Testis (tissue), 3 donors: ENCODE data around the gene WDR33. TPM values are rescaled to one million over a fixed set of nuclear protein-coding genes. Genes with fewer than 3 reads are reported as not detected.

ENCODE experiments used
- DNase-seq: peaks from one replicate; pipeline ENCODE4 v3.0.0-alpha.2; 2019
- H3K27ac ChIP-seq, 2 donors: fragments of 200-600 bp; sonication (generic); one replicate each; pipeline ENCODE4 v1.5.1; 2019
- H3K27me3 ChIP-seq: fragments of 200-600 bp; sonication (generic); one replicate; pipeline ENCODE4 v1.5.1; 2019
- H3K36me3 ChIP-seq: fragments of 200-600 bp; sonication (generic); one replicate; pipeline ENCODE4 v1.5.1; 2017; ENCODE audit warnings: low read depth; ENCODE audit errors: missing control alignments
- H3K4me1 ChIP-seq: fragments of 200-600 bp; sonication (generic); one replicate; pipeline ENCODE4 v1.5.1; 2019
- H3K4me3 ChIP-seq, 2 donors: fragments of 200-600 bp; sonication (generic); one replicate each; pipeline ENCODE4 v1.5.1; 2017 to 2019
- H3K9me3 ChIP-seq: fragments of 200-600 bp; sonication (generic); one replicate; pipeline ENCODE4 v1.5.1; 2017
- CTCF ChIP-seq, 3 experiments: fragments of 450-650 bp in 2 of 3; fragments of 200-600 bp in 1 of 3; sonication (generic) in 1 of 3; IDR thresholded peaks; one replicate each; pipeline ENCODE4 v1.5.1; 2016 to 2019; ENCODE audit warnings: antibody characterized with exemption in 3 of 3, mild to moderate bottlenecking in 2 of 3, moderate library complexity in 1 of 3
- POLR2A ChIP-seq: fragments of 450-650 bp; IDR thresholded peaks from one replicate; pipeline ENCODE4 v1.6.1; 2017; ENCODE audit warnings: antibody characterized with exemption, mild to moderate bottlenecking, moderate library complexity
- WGBS, 2 donors: methylation state at CpG; one replicate each; pipeline ENCODE4 v1.1.5; 2018; 5-methylcytosine and 5-hydroxymethylcytosine counted together
- intact Hi-C: fragments of 100-400 bp; cut with DNase I; formaldehyde crosslinking; loops from one replicate; pipeline ENCODE4 v1.15.1; 2023; ENCODE audit warnings: low total_unique reads
- polyA plus RNA-seq: library from polyadenylated mRNA; stranded (reverse); fragments of 350-450 nt; fragmentation: Illumina TruSeq; extraction: RNeasy Lipid Tissue Mini Kit (QIAGEN cat#74804); gene quantifications from one replicate; pipeline ENCODE4 v1.2.3, GENCODE V29; 2014; ENCODE audit warnings: low read depth, low replicate concordance; ENCODE audit not compliant: insufficient read depth
- total RNA-seq, 2 donors: library from RNA; depleted of rRNA; stranded (reverse); fragments of >200 nt; gene quantifications; one replicate each; pipeline ENCODE4 v1.2.3, GENCODE V29; 2016

The WDR33 gene
- total and polyA plus RNA-seq, 3 donors from 2014 or later: 57.4 to 65.8 (median 62.1) TPM

GRCh38 chr2:127657232-127657595 is 153.8 kb downstream of the WDR33 start:
- no peak overlapping the region for H3K27ac ChIP-seq
- peaks cover 33% of the 10 kb centered on the region for H3K4me1 ChIP-seq
- DNase-seq: no peak
- H3K36me3 ChIP-seq: no peaks in the 10 kb centered on the region
- intact Hi-C loops: no loop called here
- no peak overlapping the region for H3K4me3 ChIP-seq
- 91 to 97% methylated on average over 6 to 17 of the region's 17 CpGs for WGBS, 2 donors
- TF ChIP-seq POLR2A (no peak), CTCF (IDR thresholded peaks at IDR 0.05) (no peak)
- no peaks in the 10 kb centered on the region for H3K27me3 ChIP-seq
- H3K9me3 ChIP-seq: no peaks in the 10 kb centered on the region

- 90 to 92% methylated on average over 14 to 15 of the region's 15 CpGs for WGBS, 2 donors
- DNase-seq: no peak
- H3K27ac ChIP-seq: no peak overlapping the region
These were observed 154.3 kb downstream of the WDR33 start for GRCh38 chr2:127656569-127657231.

GRCh38 chr2:127655209-127656073 is 155.5 kb downstream of the WDR33 start:
- Histone ChIP-seq H3K36me3 (no peaks in the 10 kb centered on the region), H3K4me1 (peaks cover 19% of the 10 kb centered on the region), H3K27me3 (no peaks in the 10 kb centered on the region), H3K4me3 (no peak overlapping the region), H3K27ac (no peak overlapping the region), H3K9me3 (no peaks in the 10 kb centered on the region)
- intact Hi-C loops: no loop called here
- 83 to 85% methylated on average over 16 of the region's 16 CpGs for WGBS, 2 donors
- DNase-seq: no peak
- TF ChIP-seq POLR2A (no peak), CTCF (IDR thresholded peaks at IDR 0.05) (no peak)

More at GRCh38 chr2:127656569-127657231, 154.3 kb downstream of the WDR33 start:
- TF ChIP-seq POLR2A (no peak), CTCF (IDR thresholded peaks at IDR 0.05) (no peak)
- Histone ChIP-seq H3K4me3 (no peak overlapping the region), H3K27me3 (no peaks in the 10 kb centered on the region), H3K36me3 (no peaks in the 10 kb centered on the region), H3K4me1 (peaks cover 30% of the 10 kb centered on the region), H3K9me3 (no peaks in the 10 kb centered on the region)
- intact Hi-C loops: no loop called here

- WGBS, 2 donors: 93% methylated on average over 3 to 8 of the region's 8 CpGs
- no peaks in the 10 kb centered on the region for H3K36me3 ChIP-seq
- H3K27ac ChIP-seq: no peak overlapping the region
- H3K4me1 ChIP-seq: peaks cover 23% of the 10 kb centered on the region
- H3K27me3 ChIP-seq: no peaks in the 10 kb centered on the region
- TF ChIP-seq POLR2A (no peak), CTCF (IDR thresholded peaks at IDR 0.05) (no peak)
- intact Hi-C loops: no loop called here
- H3K4me3 ChIP-seq: no peak overlapping the region
- DNase-seq: no peak
- H3K9me3 ChIP-seq: no peaks in the 10 kb centered on the region
These were observed 156.2 kb downstream of the WDR33 start for GRCh38 chr2:127654838-127655175.
